Hepatocyte (in vitro differentiated cells): ENCODE results near the gene RABAC1. TPM values are rescaled to one million over a fixed set of nuclear protein-coding genes. Genes with fewer than 3 reads are reported as not detected.

ENCODE experiments used
- DNase-seq: peaks from one replicate; pipeline ENCODE4 v3.0.0-alpha.2; 2016; ENCODE audit warnings: low spot score
- H2AFZ ChIP-seq: fragments of 200-600 bp; sonication (generic); 2 replicates; pipeline ENCODE4 v1.6.0; 2016; ENCODE audit warnings: antibody characterized with exemption, mild to moderate bottlenecking
- H3K27ac ChIP-seq: fragments of 200-600 bp; sonication (generic); 2 replicates; pipeline ENCODE4 v1.5.1; 2016; ENCODE audit warnings: mild to moderate bottlenecking
- H3K27me3 ChIP-seq: fragments of 200-600 bp; sonication (generic); 2 replicates; pipeline ENCODE4 v1.6.1; 2016
- H3K36me3 ChIP-seq: fragments of 200-600 bp; sonication (generic); replicated peaks from 2 replicates; pipeline ENCODE4 v1.5.1; 2016; ENCODE audit warnings: low read depth; ENCODE audit not compliant: insufficient read depth
- H3K4me1 ChIP-seq: fragments of 200-600 bp; sonication (generic); 2 replicates; pipeline ENCODE4 v1.5.1; 2016; ENCODE audit warnings: mild to moderate bottlenecking, moderate library complexity; ENCODE audit not compliant: insufficient read depth
- H3K4me2 ChIP-seq: fragments of 200-600 bp; sonication (generic); 2 replicates; pipeline ENCODE4 v1.6.0; 2016
- H3K4me3 ChIP-seq: fragments of 200-600 bp; sonication (generic); 2 replicates; pipeline ENCODE4 v1.5.1; 2016; ENCODE audit warnings: mild to moderate bottlenecking
- H3K79me2 ChIP-seq: fragments of 200-600 bp; sonication (generic); 2 replicates; pipeline ENCODE4 v1.6.0; 2017; ENCODE audit warnings: mild to moderate bottlenecking
- H3K9me2 ChIP-seq: fragments of 200-600 bp; sonication (generic); replicated peaks from 2 replicates; pipeline ENCODE4 v1.6.0; 2017; ENCODE audit warnings: mild to moderate bottlenecking; ENCODE audit not compliant: insufficient read depth
- H3K9me3 ChIP-seq: fragments of 200-600 bp; sonication (generic); 2 replicates; pipeline ENCODE4 v1.5.1; 2016; ENCODE audit warnings: low read depth, mild to moderate bottlenecking
- H4K20me1 ChIP-seq: fragments of 200-600 bp; sonication (generic); 2 replicates; pipeline ENCODE4 v1.6.0; 2016; ENCODE audit warnings: mild to moderate bottlenecking; ENCODE audit not compliant: insufficient read depth, poor library complexity, severe bottlenecking
- CTCF ChIP-seq: fragments of 200-600 bp; sonication (generic); IDR thresholded peaks from 2 replicates; pipeline ENCODE4 v1.5.1; 2016; ENCODE audit warnings: antibody characterized with exemption, mild to moderate bottlenecking; ENCODE audit not compliant: poor library complexity
- EZH2 ChIP-seq: fragments of 200-600 bp; sonication (generic); IDR thresholded peaks from 2 replicates; pipeline ENCODE4 v1.6.1; 2016; ENCODE audit warnings: antibody characterized with exemption, mild to moderate bottlenecking, borderline replicate concordance
- EZH2phosphoT487 ChIP-seq: fragments of 200-600 bp; sonication (generic); IDR thresholded peaks from one replicate; pipeline ENCODE4 v1.6.1; 2018; ENCODE audit warnings: antibody characterized with exemption, mild to moderate bottlenecking, low read depth, moderate library complexity; ENCODE audit not compliant: unreplicated experiment, severe bottlenecking
- WGBS: methylation state at CpG from one replicate; pipeline ENCODE4 v1.1.6; 2016; ENCODE audit warnings: low lambda C conversion rate; ENCODE audit errors: missing lambda C conversion rate; 5-methylcytosine and 5-hydroxymethylcytosine counted together
- polyA plus RNA-seq: library from polyadenylated mRNA; unstranded; fragments of >200 nt; fragmentation: Nextera tagmentation; extraction: Ambion mirVana; gene quantifications from 2 replicates; pipeline ENCODE4 v1.2.1, GENCODE V29; 2016
- total RNA-seq: library from RNA; depleted of rRNA; stranded (reverse); fragments of >200 nt; gene quantifications from 2 replicates; pipeline ENCODE4 v1.2.3, GENCODE V29; 2014

RABAC1 gene
- total and polyA plus RNA-seq, 2 experiments from 2014 or later, result 203 to 395 TPM

GRCh38 chr19:41906916-41907680 lies 52.0 kb downstream of the RABAC1 start:
- Histone ChIP-seq H3K79me2 (no peaks in the 10 kb centered on the region), H2AFZ (no peak overlapping the region), H3K36me3 (no peaks in the 10 kb centered on the region), H3K4me2 (no peak overlapping the region), H3K9me2 (no peaks in the 10 kb centered on the region), H3K9me3 (no peaks in the 10 kb centered on the region), H4K20me1 (no peaks in the 10 kb centered on the region), H3K4me3 (no peak overlapping the region), H3K27ac (no peak overlapping the region), H3K27me3 (peaks cover 17% of the 10 kb centered on the region), H3K4me1 (peaks cover 15% of the 10 kb centered on the region)
- 86% methylated on average over 20 of the region's 21 CpGs for WGBS
- no peak for TF ChIP-seq CTCF
- TF ChIP-seq EZH2, result no peak
- TF ChIP-seq EZH2phosphoT487, result no peak
- DNase-seq, result no peak

Other genes with a start within 250 kb of the RABAC1 start
- 7.9 and 16.0 TPM in 2 replicates for gene CEACAM6, start 203.8 kb downstream of the RABAC1 start, total RNA-seq
- 4.5 and 5.3 TPM in 2 replicates for gene CEACAM6, start 203.8 kb downstream of the RABAC1 start, polyA plus RNA-seq
- not detected in 2 replicates for gene CEACAM3, start 162.7 kb downstream of the RABAC1 start, total RNA-seq
- gene CEACAM3, start 162.7 kb downstream of the RABAC1 start, polyA plus RNA-seq, result not detected in 2 replicates
- not detected in 2 replicates for gene LYPD4, start 114.6 kb downstream of the RABAC1 start, total RNA-seq
- gene LYPD4, start 114.6 kb downstream of the RABAC1 start, polyA plus RNA-seq, result not detected in 2 replicates
- gene DMRTC2, start 114.3 kb downstream of the RABAC1 start, total RNA-seq, result not detected in 2 replicates
- not detected in 2 replicates for gene DMRTC2, start 114.3 kb downstream of the RABAC1 start, polyA plus RNA-seq
- gene RPS19, start 99.1 kb downstream of the RABAC1 start, total RNA-seq, result 740 and 840 TPM in 2 replicates
- gene RPS19, start 99.1 kb downstream of the RABAC1 start, polyA plus RNA-seq, result 1,425 and 1,529 TPM in 2 replicates
- gene CD79A, start 82.0 kb downstream of the RABAC1 start, total RNA-seq, result 0.37 TPM in 1 of 2 replicates, not detected in the other
- gene CD79A, start 82.0 kb downstream of the RABAC1 start, polyA plus RNA-seq, result 0.27 TPM in 1 of 2 replicates, not detected in the other
- 22.1 and 29.7 TPM in 2 replicates for gene ARHGEF1, start 76.1 kb downstream of the RABAC1 start, total RNA-seq
- 67.8 and 71.7 TPM in 2 replicates for gene ARHGEF1, start 76.1 kb downstream of the RABAC1 start, polyA plus RNA-seq
- gene ERFL, start 30.9 kb downstream of the RABAC1 start, total RNA-seq, result 0.53 TPM in 1 of 2 replicates, not detected in the other
- not detected in 2 replicates for gene ERFL, start 30.9 kb downstream of the RABAC1 start, polyA plus RNA-seq
- 0.03 TPM in 1 of 2 replicates, not detected in the other for gene ATP1A3, start 34.9 kb upstream of the RABAC1 start, total RNA-seq
- 0.82 TPM in 1 of 2 replicates, not detected in the other for gene ATP1A3, start 34.9 kb upstream of the RABAC1 start, polyA plus RNA-seq
- gene GRIK5, start 110.9 kb upstream of the RABAC1 start, total RNA-seq, result 0.60 and 0.92 TPM in 2 replicates
- 0.34 and 0.50 TPM in 2 replicates for gene GRIK5, start 110.9 kb upstream of the RABAC1 start, polyA plus RNA-seq
- 10.7 and 11.8 TPM in 2 replicates for gene ZNF574, start 116.8 kb upstream of the RABAC1 start, total RNA-seq
- gene ZNF574, start 116.8 kb upstream of the RABAC1 start, polyA plus RNA-seq, result 13.3 and 13.6 TPM in 2 replicates
- 0.16 TPM in 1 of 2 replicates, not detected in the other for gene POU2F2, start 173.1 kb upstream of the RABAC1 start, total RNA-seq
- gene POU2F2, start 173.1 kb upstream of the RABAC1 start, polyA plus RNA-seq, result 0.15 and 0.52 TPM in 2 replicates